ENCODE data around the gene PRPF40A.
A peak's percentile ranks its signal among the peaks of the same experiment; 100 is the strongest.

The PRPF40A gene

DNA sequence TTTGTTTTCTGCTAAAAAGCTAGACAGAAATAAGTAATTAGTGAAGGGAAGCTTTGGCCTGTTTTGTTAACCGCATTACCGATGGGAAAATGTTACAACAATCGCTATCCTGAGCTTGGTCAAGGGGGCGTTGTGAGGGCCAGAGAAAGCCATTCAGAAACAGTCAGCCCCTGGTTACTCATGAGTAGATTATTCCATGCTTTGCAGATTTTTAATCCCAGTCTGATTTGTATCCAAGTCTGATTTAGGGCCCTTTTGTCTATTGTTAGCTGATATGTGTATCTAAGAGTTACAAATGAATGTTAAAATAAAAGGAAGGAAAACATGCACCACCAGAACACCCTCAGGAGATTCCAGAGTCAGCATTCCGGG lies 99.1 kb downstream of the PRPF40A start:
- DNase-seq (ENCODE audit: low spot score): no peak

GRCh38 chr2:152617456-152618192 lies 99.6 kb downstream of the PRPF40A start:
- no peak for DNase-seq (ENCODE audit: low spot score)

GRCh38 chr2:152615177-152615576 lies 102.1 kb downstream of the PRPF40A start:
- DNase-seq (ENCODE audit: low spot score): no peak

GRCh38 chr2:152613235-152613634 lies 104.0 kb downstream of the PRPF40A start:
- no peak for DNase-seq (ENCODE audit: low spot score)

DNA sequence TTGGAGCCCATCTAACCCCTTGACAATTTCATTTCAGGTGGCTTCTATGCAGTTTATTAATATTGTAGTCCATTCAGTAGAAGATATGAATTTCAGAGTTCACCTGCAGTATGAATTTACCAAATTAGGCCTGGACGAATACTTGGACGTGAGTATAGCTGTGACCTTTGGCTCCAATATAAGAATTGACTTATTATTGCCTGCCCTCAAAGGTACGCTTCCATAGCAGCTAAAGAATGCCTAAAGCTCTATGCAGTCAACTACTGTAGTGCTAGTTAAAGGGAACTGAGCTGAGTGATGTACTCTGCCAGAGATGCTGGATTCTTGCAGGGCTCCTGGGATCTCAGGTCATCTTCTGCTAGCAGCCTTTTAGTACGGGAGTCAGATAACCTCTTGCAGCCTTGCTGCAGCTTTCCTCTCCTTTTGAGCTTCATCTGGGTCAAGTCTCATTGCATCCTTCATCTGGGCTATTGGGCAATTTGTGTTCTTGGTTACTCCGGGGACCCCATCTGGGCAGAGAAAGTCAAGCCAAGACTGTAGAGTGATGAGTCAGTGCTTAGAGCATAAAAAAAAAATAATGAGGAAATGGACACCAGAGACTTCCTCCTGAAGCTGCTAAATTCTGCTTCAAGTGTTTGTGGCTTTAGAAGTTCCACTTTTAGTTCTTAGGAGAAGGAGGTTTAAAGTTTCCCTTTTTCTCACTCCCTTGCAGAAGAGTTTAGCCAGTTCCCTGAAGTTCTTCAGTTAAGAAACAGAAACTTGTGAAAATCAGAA lies 105.6 kb downstream of the PRPF40A start:
- DNase-seq (ENCODE audit: low spot score): peak; percentile 76

- no peak for DNase-seq (ENCODE audit: low spot score)
Observed at GRCh38 chr2:152609699-152610098, 107.6 kb downstream of the PRPF40A start.

GRCh38 chr2:152609154-152609553 lies 108.1 kb downstream of the PRPF40A start:
- no peak for DNase-seq (ENCODE audit: low spot score)

DNA sequence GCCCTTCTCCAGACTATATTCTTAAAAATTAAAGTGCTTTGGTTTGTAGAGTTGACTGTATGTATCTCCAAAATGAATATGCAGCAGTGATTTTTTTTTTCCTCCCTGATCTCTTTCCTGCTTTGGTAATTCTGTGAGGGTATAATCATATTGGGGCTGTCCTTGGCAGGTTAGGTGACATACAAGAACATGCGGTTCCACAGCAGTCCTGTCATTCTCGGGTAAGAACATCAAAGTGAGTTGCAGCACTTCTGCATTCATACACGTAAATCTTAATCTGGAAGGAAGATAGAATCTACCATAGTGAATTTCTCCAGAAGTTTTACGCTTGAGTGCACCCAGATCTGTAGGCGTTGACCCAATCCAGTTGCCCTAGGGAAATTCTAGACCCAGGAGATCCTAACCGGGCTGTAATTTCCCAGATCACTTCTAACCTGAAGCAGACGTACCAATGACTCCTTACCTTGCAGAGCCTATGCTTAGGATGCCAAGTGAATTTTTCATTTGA lies 109.4 kb downstream of the PRPF40A start:
- DNase-seq (ENCODE audit: low spot score): no peak

DNA sequence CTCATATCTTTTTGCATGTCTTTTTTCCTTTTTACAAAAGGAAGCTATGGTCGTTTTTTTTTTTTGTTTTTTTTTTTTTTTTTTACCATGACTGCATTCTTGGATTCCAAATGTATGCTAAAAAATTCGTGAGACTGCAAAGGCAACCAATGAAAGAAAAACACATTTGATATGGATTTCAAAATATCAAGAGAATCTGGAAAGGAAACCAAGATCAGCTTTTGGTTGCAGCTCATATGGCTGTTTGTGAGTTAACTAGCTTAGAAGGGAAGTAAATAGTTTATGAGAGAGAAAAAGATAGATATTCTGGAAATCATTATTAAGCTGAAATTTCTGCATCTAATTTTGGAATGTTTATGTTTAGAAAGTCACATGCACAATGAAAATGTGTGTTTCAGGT lies 110.3 kb downstream of the PRPF40A start:
- DNase-seq (ENCODE audit: low spot score): no peak

DNA sequence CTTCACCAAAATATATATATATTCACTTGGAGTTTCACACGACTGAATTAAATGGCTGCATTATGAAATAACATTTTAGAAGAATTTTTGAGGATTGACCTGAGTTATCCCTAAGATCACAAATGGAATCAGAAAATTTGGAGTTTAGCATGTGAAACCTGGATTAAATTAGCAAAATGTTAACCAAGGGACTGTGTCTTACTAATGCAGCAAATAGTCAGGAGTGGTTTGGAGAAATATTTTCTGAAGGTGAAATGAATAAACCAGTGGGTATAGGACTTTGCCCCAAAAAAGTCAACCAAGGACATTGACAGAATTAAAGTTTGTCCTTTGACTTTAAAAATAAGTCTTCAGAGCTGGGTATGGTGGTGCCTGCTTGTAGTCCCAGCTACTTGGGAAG lies 111.2 kb downstream of the PRPF40A start:
- DNase-seq (ENCODE audit: low spot score): no peak

DNA sequence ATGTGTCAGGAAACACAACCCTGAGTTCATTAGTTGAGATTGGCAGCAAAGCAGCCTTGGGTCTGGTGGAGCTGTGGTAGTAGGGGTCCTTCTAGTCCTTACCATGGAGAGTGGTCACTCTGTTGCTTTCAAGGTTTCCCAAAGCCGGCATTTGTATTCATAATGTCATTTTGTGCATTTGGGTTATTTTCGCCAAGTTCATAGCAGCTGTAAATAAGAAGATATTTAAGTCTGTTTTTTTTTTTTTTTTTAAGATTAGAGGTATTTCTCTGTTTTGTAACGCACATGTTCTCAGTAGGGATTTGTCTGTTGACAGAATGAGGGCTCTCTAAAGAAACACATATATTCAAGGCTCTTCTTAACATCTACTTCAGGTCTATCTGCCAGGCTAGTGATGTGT lies 114.1 kb downstream of the PRPF40A start:
- DNase-seq (ENCODE audit: low spot score): no peak

GRCh38 chr2:152602750-152603149 lies 114.5 kb downstream of the PRPF40A start:
- DNase-seq (ENCODE audit: low spot score): no peak
